Nasal cavity respiratory epithelium epithelial cell of viscerocranial mucosa (primary cell): ENCODE measurements around the gene SPATA25. TPM values are rescaled to one million over a fixed set of nuclear protein-coding genes. Genes with fewer than 3 reads are reported as not detected.

Experiments used
- total RNA-seq: library from RNA; depleted of rRNA; stranded (reverse); fragments of >200 nt; gene quantifications from 2 replicates; pipeline ENCODE4 v1.2.3, GENCODE V29; 2014

SPATA25 gene
- 0.34 and 1.00 TPM in 2 replicates for total RNA-seq

GRCh38 chr20:45887346-45887715, at the start of gene SPATA25:
TSS of gene SPATA25 (minus strand) at chr20:45887622. CDS start at chr20:45887590, 32 bp downstream.

GRCh38 chr20:45934586-45935415, 47.4 kb upstream of the SPATA25 start, which contains the start of gene PCIF1:
TSS of gene PCIF1 (plus strand) at chr20:45934683. CDS start at chr20:45939000, 4,317 bp downstream.

GRCh38 chr20:45911486-45912343, 24.3 kb upstream of the SPATA25 start, which contains the start of gene PLTP:
TSS of gene PLTP (minus strand) at chr20:45912155. CDS start at chr20:45911452, 703 bp downstream.

GRCh38 chr20:45890985-45891983, 3.9 kb upstream of the SPATA25 start, which contains the start of the genes CTSA and NEURL2:
TSS of gene CTSA (plus strand) at chr20:45891335. CDS start at chr20:45891569, 234 bp downstream.
TSS of gene NEURL2 (minus strand) at chr20:45891208. CDS start at chr20:45890991, 217 bp downstream.

GRCh38 chr20:45880988-45881788, 6.2 kb downstream of the SPATA25 start, which contains the start of gene ZSWIM1:
TSS of gene ZSWIM1 (plus strand) at chr20:45881227. CDS start at chr20:45882593, 1,366 bp downstream.

GRCh38 chr20:45857114-45857881, 30.1 kb downstream of the SPATA25 start, which contains the start of the genes ACOT8 and ZSWIM3:
TSS of gene ACOT8 (minus strand) at chr20:45857392. CDS start at chr20:45857315, 77 bp downstream.
TSS of gene ZSWIM3 (plus strand) at chr20:45857614. CDS start at chr20:45857826, 212 bp downstream.

Other genes starting within 250 kb of the SPATA25 start
- not detected in 2 replicates for gene WFDC11, start 217.4 kb downstream of the SPATA25 start, total RNA-seq
- not detected in 2 replicates for gene WFDC13, start 185.6 kb downstream of the SPATA25 start, total RNA-seq
- gene WFDC10B, start 182.6 kb downstream of the SPATA25 start, total RNA-seq, result not detected in 2 replicates
- not detected in 2 replicates for gene SPINT4, start 165.3 kb downstream of the SPATA25 start, total RNA-seq
- 0.43 TPM in 1 of 2 replicates, not detected in the other for gene WFDC3, start 95.7 kb downstream of the SPATA25 start, total RNA-seq
- gene DNTTIP1, start 95.7 kb downstream of the SPATA25 start, total RNA-seq, result 14.9 and 16.1 TPM in 2 replicates
- 0.34 TPM in 1 of 2 replicates, not detected in the other for gene UBE2C, start 75.0 kb downstream of the SPATA25 start, total RNA-seq
- gene TNNC2, start 60.3 kb downstream of the SPATA25 start, total RNA-seq, result not detected in 2 replicates
- 12.3 and 13.1 TPM in 2 replicates for gene SNX21, start 53.8 kb downstream of the SPATA25 start, total RNA-seq
- 23.9 and 29.3 TPM in 2 replicates for gene ACOT8, start 30.2 kb downstream of the SPATA25 start, total RNA-seq
- gene ZSWIM3, start 30.0 kb downstream of the SPATA25 start, total RNA-seq, result 3.1 and 4.6 TPM in 2 replicates
- gene ZSWIM1, start 6.4 kb downstream of the SPATA25 start, total RNA-seq, result 3.8 and 5.2 TPM in 2 replicates
- 1.7 and 1.9 TPM in 2 replicates for gene NEURL2, start 3.6 kb upstream of the SPATA25 start, total RNA-seq
- 18.8 and 72.7 TPM in 2 replicates for gene CTSA, start 3.7 kb upstream of the SPATA25 start, total RNA-seq
- gene PLTP, start 24.5 kb upstream of the SPATA25 start, total RNA-seq, result 31.8 and 117 TPM in 2 replicates
- gene PCIF1, start 47.1 kb upstream of the SPATA25 start, total RNA-seq, result 7.9 and 10.7 TPM in 2 replicates
- 12.3 and 13.9 TPM in 2 replicates for gene ZNF335, start 84.6 kb upstream of the SPATA25 start, total RNA-seq
- gene MMP9, start 121.3 kb upstream of the SPATA25 start, total RNA-seq, result 2.1 and 5.1 TPM in 2 replicates
- gene SLC12A5, start 141.6 kb upstream of the SPATA25 start, total RNA-seq, result 0.07 TPM in 1 of 2 replicates, not detected in the other
- 8.5 and 16.7 TPM in 2 replicates for gene NCOA5, start 202.3 kb upstream of the SPATA25 start, total RNA-seq
- 5.1 and 13.8 TPM in 2 replicates for gene CD40, start 230.7 kb upstream of the SPATA25 start, total RNA-seq